GM10248 (cell line): ENCODE results near the gene C1RL.
"Not testable (repeated sequence)": the region's sequence is repeated elsewhere in the genome, so short reads cannot be mapped to it uniquely, and the experiment has no call there.

Experiments used
- CTCF ChIA-PET: fragments of 300-600 bp; sonication (Branson Sonifier 250); formaldehyde crosslinking; extraction: SDS; loops from one replicate; lab custom pipeline; 2021; ENCODE audit warnings: antibody characterized with exemption; lab: Yijun Ruan, JAX
- POLR2A ChIA-PET: fragments of 350-650 bp; sonication (Branson Sonifier 250); formaldehyde crosslinking; extraction: SDS; loops from one replicate; lab custom pipeline; 2020; ENCODE audit warnings: antibody characterized with exemption; lab: Yijun Ruan, JAX
- DNase-seq: peaks from one replicate; pipeline ENCODE4 v3.0.0; 2012; ENCODE audit errors: extremely low spot score
- TF ChIP-seq, protein P1 (sequence below): IDR thresholded peaks from 2 replicates; pipeline ENCODE4 v1.5.1; 2012; ENCODE audit warnings: mild to moderate bottlenecking, low read depth; ENCODE audit errors: extremely low read depth, missing control alignments, control extremely low read depth

The C1RL gene

DNA sequence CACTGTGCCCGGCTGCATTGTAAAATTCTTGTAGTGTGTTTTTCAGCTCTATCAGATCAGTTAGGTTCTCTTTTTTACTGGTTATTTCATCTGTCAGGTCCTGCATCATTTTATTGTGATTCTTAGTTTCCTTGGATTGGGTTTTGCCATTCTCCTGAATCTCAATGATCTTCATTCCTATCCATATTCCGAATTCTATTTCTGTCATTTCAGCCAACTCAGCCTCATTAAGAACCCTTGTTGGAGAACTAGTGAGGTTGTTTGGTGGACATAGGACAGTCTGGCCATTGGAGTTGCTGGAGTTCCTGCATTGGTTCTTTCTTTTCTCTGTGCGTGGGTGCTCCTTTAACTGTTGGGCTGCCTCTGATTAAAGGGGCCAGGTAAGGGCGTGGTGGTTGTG is 54.1 kb downstream of the C1RL start:
- no peak for DNase-seq
- CTCF ChIA-PET: interaction anchor here (0.9 to 1.6 kb wide), 2 partner anchors 12 to 17 kb away, joined by 3 to 4 read pairs; no protein-coding TSS in a partner anchor
- TF ChIP-seq, protein P1, sequence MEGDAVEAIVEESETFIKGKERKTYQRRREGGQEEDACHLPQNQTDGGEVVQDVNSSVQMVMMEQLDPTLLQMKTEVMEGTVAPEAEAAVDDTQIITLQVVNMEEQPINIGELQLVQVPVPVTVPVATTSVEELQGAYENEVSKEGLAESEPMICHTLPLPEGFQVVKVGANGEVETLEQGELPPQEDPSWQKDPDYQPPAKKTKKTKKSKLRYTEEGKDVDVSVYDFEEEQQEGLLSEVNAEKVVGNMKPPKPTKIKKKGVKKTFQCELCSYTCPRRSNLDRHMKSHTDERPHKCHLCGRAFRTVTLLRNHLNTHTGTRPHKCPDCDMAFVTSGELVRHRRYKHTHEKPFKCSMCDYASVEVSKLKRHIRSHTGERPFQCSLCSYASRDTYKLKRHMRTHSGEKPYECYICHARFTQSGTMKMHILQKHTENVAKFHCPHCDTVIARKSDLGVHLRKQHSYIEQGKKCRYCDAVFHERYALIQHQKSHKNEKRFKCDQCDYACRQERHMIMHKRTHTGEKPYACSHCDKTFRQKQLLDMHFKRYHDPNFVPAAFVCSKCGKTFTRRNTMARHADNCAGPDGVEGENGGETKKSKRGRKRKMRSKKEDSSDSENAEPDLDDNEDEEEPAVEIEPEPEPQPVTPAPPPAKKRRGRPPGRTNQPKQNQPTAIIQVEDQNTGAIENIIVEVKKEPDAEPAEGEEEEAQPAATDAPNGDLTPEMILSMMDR: no peak
- POLR2A ChIA-PET: no interaction called here

DNA sequence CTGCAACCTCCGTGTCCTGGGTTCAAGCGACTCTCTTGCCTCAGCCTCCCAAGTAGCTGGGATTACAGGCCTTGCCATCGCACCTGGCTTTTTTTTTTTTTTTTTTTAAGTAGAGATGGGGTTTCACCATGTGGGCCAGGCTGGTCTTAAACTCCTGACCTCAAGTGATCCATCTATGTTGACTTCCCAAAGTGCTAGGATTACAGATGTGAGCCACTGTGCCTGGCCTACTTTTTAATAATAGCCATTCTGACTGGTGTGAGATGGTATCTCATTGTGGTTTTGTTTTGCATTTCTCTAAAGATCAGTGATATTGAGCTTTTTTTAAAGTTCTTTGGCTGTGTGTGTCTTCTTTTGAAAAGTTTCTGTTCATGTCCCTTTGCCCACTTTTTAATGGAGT is 59.0 kb downstream of the C1RL start:
- DNase-seq, POLR2A ChIA-PET: not testable (repeated sequence)
- CTCF ChIA-PET: interaction anchor here (1.2 to 2.0 kb wide), 3 partner anchors 19 to 59 kb away, joined by 3 to 6 read pairs (median 5); partner anchors contain the start of genes C1RL and LPCAT3

DNA sequence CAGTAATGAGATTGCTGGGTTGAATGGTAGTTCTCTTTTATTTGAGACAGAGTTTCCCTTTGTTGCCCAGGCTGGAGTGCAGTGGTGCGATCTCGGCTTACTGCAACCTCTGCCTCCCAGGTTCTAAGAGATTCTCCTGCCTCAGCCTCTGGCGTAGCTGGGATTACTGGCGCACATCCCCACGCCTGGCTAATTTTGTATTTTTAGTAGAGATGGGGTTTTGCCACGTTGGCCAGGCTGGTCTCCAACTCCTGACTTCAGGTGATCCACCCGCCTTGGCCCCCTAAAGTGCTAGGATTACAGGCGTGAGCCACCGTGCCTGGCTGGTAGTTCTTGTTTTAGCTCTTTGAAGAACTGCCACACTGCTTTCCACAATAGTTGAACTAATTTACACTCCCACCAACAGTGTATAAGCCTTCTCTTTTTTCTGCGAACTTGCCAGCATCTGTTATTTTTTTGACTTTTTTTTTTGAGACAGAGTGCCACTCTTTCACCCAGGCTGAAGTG is 59.5 kb downstream of the C1RL start:
- DNase-seq, POLR2A ChIA-PET: not testable (repeated sequence)
- CTCF ChIA-PET: interaction anchor here (1.4 to 2.0 kb wide), 2 partner anchors 31 to 59 kb away, joined by 5 to 6 read pairs; partner anchors contain the start of genes C1RL and LPCAT3

DNA sequence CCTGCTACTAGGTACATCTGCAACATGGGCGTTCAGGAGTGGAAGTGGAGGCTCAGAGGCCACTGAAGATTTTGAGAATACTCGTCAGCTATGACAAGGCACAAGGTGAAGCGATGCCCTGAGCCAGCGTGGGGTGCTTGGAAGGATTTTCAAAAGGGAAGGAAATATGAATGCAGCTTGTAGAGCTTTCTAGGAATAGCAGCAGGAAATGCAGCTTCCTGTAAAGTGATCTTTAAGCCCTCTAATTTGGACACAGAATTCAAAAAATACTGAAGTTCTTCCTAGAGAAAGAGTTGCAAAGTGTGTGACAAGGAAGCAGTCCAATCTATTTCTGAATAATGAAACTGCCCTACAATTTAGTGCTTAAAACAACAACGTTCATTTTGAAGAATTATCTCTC is 61.7 kb downstream of the C1RL start:
- ChIA-PET CTCF (interaction anchor here (2.1 kb wide), 1 partner anchor 10 kb away, joined by 6 read pairs; no protein-coding TSS in a partner anchor), POLR2A (no interaction called here)
- DNase-seq: no peak
- TF ChIP-seq, protein P1: no peak

DNA sequence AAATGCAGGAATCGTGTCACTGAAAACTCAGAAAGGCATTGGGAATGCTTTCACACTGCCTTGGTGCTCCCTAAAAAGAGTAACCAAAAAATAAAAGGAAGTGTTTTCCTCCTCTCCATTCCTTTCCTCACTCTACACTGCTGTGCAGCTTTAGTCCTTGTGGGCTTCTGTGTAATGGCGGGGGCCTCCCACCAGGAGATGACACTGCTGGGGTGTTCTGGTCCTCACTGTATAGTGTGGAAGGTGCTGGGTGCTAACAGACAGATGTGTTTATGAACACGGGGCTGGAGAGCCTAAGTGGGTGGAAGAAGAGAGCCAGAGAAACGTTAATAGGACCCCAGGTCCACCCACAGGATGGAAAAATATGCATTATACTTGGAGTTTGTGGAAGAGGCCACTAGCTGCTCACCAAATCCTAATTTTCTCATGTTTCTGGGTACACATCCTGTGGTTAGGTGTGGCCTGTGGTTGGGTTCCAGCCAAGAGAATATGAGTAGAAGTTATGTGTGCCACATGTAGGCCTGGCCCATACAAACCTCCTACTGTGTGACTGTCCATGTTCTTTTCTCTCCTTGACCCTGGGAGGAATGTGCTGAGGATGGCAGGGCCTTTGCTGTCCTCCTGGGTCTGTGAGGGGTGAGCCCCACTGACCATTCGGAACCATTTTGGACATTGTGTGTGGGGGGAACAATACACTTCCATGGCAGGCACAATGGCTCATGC is 62.5 kb downstream of the C1RL start:
- TF ChIP-seq, protein P1: no peak
- POLR2A ChIA-PET: no interaction called here
- DNase-seq: no peak
- CTCF ChIA-PET: no interaction called here

DNA sequence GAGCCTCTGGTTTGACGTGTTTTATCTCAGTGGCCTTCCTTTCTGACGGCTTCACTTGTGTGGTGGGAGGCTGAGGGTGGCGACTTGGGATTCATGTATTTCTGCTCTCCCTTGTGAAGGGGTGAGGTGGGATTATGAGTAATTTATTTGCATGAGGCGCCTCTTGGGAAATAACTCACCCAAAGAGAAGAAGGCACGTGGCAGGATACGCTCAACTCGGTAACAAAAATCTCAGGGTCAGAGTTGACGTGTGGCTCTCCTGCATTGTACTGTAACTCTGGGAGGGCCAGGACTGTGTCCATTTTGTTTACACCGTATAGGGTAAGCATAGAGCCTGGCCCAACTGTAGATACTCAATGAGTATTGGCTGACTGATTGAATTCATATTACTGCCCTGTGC is 63.1 kb downstream of the C1RL start:
- DNase-seq: no peak
- ChIA-PET CTCF (no interaction called here), POLR2A (no interaction called here)
- TF ChIP-seq, protein P1: no peak
